GM12801 (cell line): ENCODE measurements around the gene ARHGAP33.

Source experiments
- CTCF ChIP-seq: IDR thresholded peaks from one replicate; pipeline ENCODE4 v1.5.1; 2011; ENCODE audit warnings: control low read depth; ENCODE audit not compliant: insufficient read length; ENCODE audit errors: extremely low read depth

Gene ARHGAP33

GRCh38 chr19:35731779-35732405 lies 43.5 kb upstream of the ARHGAP33 start:
- no peak for TF ChIP-seq CTCF

GRCh38 chr19:35732540-35733179 lies 42.7 kb upstream of the ARHGAP33 start:
- TF ChIP-seq CTCF: no peak

GRCh38 chr19:35733180-35734125 lies 41.9 kb upstream of the ARHGAP33 start:
- no peak for TF ChIP-seq CTCF

- TF ChIP-seq CTCF: no peak
Observed at GRCh38 chr19:35734273-35734672, 41.1 kb upstream of the ARHGAP33 start.

- no peak for TF ChIP-seq CTCF
Observed at GRCh38 chr19:35734889-35735288, 40.5 kb upstream of the ARHGAP33 start.

- no peak for TF ChIP-seq CTCF
Observed at GRCh38 chr19:35736913-35737886, 38.2 kb upstream of the ARHGAP33 start.
